PC-9 (cell line): ENCODE data around the gene TRIM71.

ENCODE experiments used
- CTCF ChIP-seq: fragments of 200-600 bp; sonication (generic); conservative IDR thresholded peaks from 2 replicates; pipeline ENCODE4 v1.6.1; 2017; ENCODE audit warnings: mixed run types, antibody characterized with exemption, mild to moderate bottlenecking, moderate library complexity
- EZH2 ChIP-seq: fragments of 200-600 bp; sonication (generic); IDR thresholded peaks from 2 replicates; pipeline ENCODE4 v1.8.0; 2017; ENCODE audit warnings: antibody characterized with exemption, low read depth

- TF ChIP-seq CTCF (no peak), EZH2 (no peak)
Measured at GRCh38 chr3:32869513-32870047, 51.8 kb downstream of the TRIM71 start.
